Measurements from ENCODE around the gene SLC44A5.

The SLC44A5 gene

GRCh38 chr1:75317976-75318375 lies 292.9 kb downstream of the SLC44A5 start:
- TF ChIP-seq TAF1 (IDR thresholded peaks at IDR 0.05; ENCODE audit: low read depth) (no peak), CREB1 (IDR thresholded peaks at IDR 0.05; ENCODE audit: low read depth) (no peak), CEBPB (IDR thresholded peaks at IDR 0.05) (no peak), REST (IDR thresholded peaks at IDR 0.05; ENCODE audit: low read depth) (no peak), NFIC (IDR thresholded peaks at IDR 0.05) (no peak), YY1 (IDR thresholded peaks at IDR 0.05; ENCODE audit: low read depth) (no peak), RAD21 (IDR thresholded peaks at IDR 0.05; ENCODE audit: low read depth) (no peak), USF1 (IDR thresholded peaks at IDR 0.05) (no peak), EP300 (IDR thresholded peaks at IDR 0.05; ENCODE audit: borderline replicate concordance) (no peak), ZBTB7A (IDR thresholded peaks at IDR 0.05; ENCODE audit: low read depth) (no peak)

GRCh38 chr1:75316230-75316629 lies 294.7 kb downstream of the SLC44A5 start:
- TF ChIP-seq REST (IDR thresholded peaks at IDR 0.05; ENCODE audit: low read depth) = no peak
- no peak for TF ChIP-seq TAF1 (IDR thresholded peaks at IDR 0.05; ENCODE audit: low read depth)
- TF ChIP-seq FOXM1 (IDR thresholded peaks at IDR 0.05; ENCODE audit: borderline replicate concordance, low read depth) = no peak
- TF ChIP-seq CREB1 (IDR thresholded peaks at IDR 0.05; ENCODE audit: low read depth) = no peak
- no peak for TF ChIP-seq TEAD4 (IDR thresholded peaks at IDR 0.05)
- TF ChIP-seq YY1 (IDR thresholded peaks at IDR 0.05; ENCODE audit: low read depth) = no peak
- TF ChIP-seq USF1 (IDR thresholded peaks at IDR 0.05) = no peak
- no peak for TF ChIP-seq EP300 (IDR thresholded peaks at IDR 0.05; ENCODE audit: borderline replicate concordance)
- TF ChIP-seq EGR1 (IDR thresholded peaks at IDR 0.05) = no peak
- TF ChIP-seq MAX (IDR thresholded peaks at IDR 0.05) = no peak
- TF ChIP-seq CEBPB (IDR thresholded peaks at IDR 0.05) = no peak
- TF ChIP-seq RAD21 (IDR thresholded peaks at IDR 0.05; ENCODE audit: low read depth) = no peak
- TF ChIP-seq NFIC (IDR thresholded peaks at IDR 0.05) = no peak

- TF ChIP-seq CEBPB (IDR thresholded peaks at IDR 0.05) (no peak), CREB1 (IDR thresholded peaks at IDR 0.05; ENCODE audit: low read depth) (no peak), FOXM1 (IDR thresholded peaks at IDR 0.05; ENCODE audit: borderline replicate concordance, low read depth) (no peak), ZBTB7A (IDR thresholded peaks at IDR 0.05; ENCODE audit: low read depth) (no peak), REST (IDR thresholded peaks at IDR 0.05; ENCODE audit: low read depth) (no peak), RAD21 (IDR thresholded peaks at IDR 0.05; ENCODE audit: low read depth) (no peak), TEAD4 (IDR thresholded peaks at IDR 0.05) (no peak), EGR1 (IDR thresholded peaks at IDR 0.05) (no peak), NFIC (IDR thresholded peaks at IDR 0.05) (no peak), TCF12 (IDR thresholded peaks at IDR 0.05; ENCODE audit: low read depth) (no peak)
Measured at GRCh38 chr1:75312620-75313019, 298.3 kb downstream of the SLC44A5 start.

GRCh38 chr1:75310067-75310466 lies 300.8 kb downstream of the SLC44A5 start:
- TF ChIP-seq FOXM1 (IDR thresholded peaks at IDR 0.05; ENCODE audit: borderline replicate concordance, low read depth) = no peak
- no peak for TF ChIP-seq TEAD4 (IDR thresholded peaks at IDR 0.05)
- no peak for TF ChIP-seq NFIC (IDR thresholded peaks at IDR 0.05)
- TF ChIP-seq RAD21 (IDR thresholded peaks at IDR 0.05; ENCODE audit: low read depth) = no peak
- no peak for TF ChIP-seq CREB1 (IDR thresholded peaks at IDR 0.05; ENCODE audit: low read depth)
- no peak for TF ChIP-seq EGR1 (IDR thresholded peaks at IDR 0.05)
- no peak for TF ChIP-seq YY1 (IDR thresholded peaks at IDR 0.05; ENCODE audit: low read depth)
- no peak for TF ChIP-seq MAX (IDR thresholded peaks at IDR 0.05)
- TF ChIP-seq CEBPB (IDR thresholded peaks at IDR 0.05) = no peak
- TF ChIP-seq REST (IDR thresholded peaks at IDR 0.05; ENCODE audit: low read depth) = no peak
- no peak for TF ChIP-seq TAF1 (IDR thresholded peaks at IDR 0.05; ENCODE audit: low read depth)
- TF ChIP-seq USF1 (IDR thresholded peaks at IDR 0.05) = no peak

Measured in Ishikawa (cell line).